Gastroesophageal sphincter (tissue), 4 donors: Measurements from ENCODE around the gene GEMIN5. TPM values are rescaled to one million over a fixed set of nuclear protein-coding genes. Genes with fewer than 3 reads are reported as not detected.
A peak's percentile ranks its signal among the peaks of the same experiment; 100 is the strongest.

Source experiments
- ATAC-seq: fragments of 150-250 bp; one replicate; pipeline ENCODE4 v1.9.1; 2016; ENCODE audit warnings: mild to moderate bottlenecking, moderate library complexity
- H3K27ac ChIP-seq, 4 donors: fragments of 200-600 bp; sonication (generic) in 3 of 4; 1 replicate in 3 of 4; 2 replicates in 1 of 4; pipeline ENCODE4 v1.5.1; 2016 to 2019
- H3K27me3 ChIP-seq: fragments of 200-600 bp; sonication (generic); one replicate; pipeline ENCODE4 v1.5.1; 2019
- H3K36me3 ChIP-seq, 2 donors: fragments of 200-600 bp; sonication (generic); one replicate each; pipeline ENCODE4 v1.5.1; 2019; ENCODE audit warnings: control low read depth in 1 of 2
- H3K4me1 ChIP-seq, 3 donors: fragments of 200-600 bp; sonication (generic); 1 replicate in 2 of 3; 2 replicates in 1 of 3; pipeline ENCODE4 v1.5.1; 2016 to 2019; ENCODE audit warnings: control low read depth in 2 of 3
- H3K4me3 ChIP-seq, 2 donors: fragments of 200-600 bp; sonication (generic); one replicate each; pipeline ENCODE4 v1.5.1; 2019; ENCODE audit warnings: mild to moderate bottlenecking in 1 of 2, moderate library complexity in 1 of 2
- H3K9me3 ChIP-seq, 3 donors: fragments of 200-600 bp; sonication (generic); one replicate each; pipeline ENCODE4 v1.5.1; 2017 to 2019; ENCODE audit warnings: control low read depth in 2 of 3
- CTCF ChIP-seq, 4 experiments: fragments of 200-600 bp in 2 of 4; fragments of 450-650 bp in 2 of 4; sonication (generic) in 1 of 4; IDR thresholded peaks; one replicate each; pipeline ENCODE4 v1.5.1; 2017 to 2019; ENCODE audit warnings: antibody characterized with exemption in 4 of 4, mild to moderate bottlenecking in 2 of 4, moderate library complexity in 2 of 4
- EP300 ChIP-seq: sonication (generic); formaldehyde crosslinking; IDR thresholded peaks from one replicate; pipeline ENCODE4 v1.6.1; 2017; ENCODE audit warnings: antibody characterized with exemption, mild to moderate bottlenecking
- POLR2A ChIP-seq, 2 donors: fragments of 450-650 bp; IDR thresholded peaks; one replicate each; pipeline ENCODE4 v1.6.1; 2017; ENCODE audit warnings: antibody characterized with exemption in 2 of 2, mild to moderate bottlenecking in 2 of 2, moderate library complexity in 1 of 2
- POLR2AphosphoS5 ChIP-seq: sonication (generic); formaldehyde crosslinking; IDR thresholded peaks from one replicate; pipeline ENCODE4 v1.6.1; 2017; ENCODE audit warnings: antibody characterized with exemption
- WGBS, 2 donors: methylation state at CpG; one replicate each; pipeline ENCODE4 v1.1.5; 2018; ENCODE audit warnings: low coverage in 1 of 2; 5-methylcytosine and 5-hydroxymethylcytosine counted together
- total RNA-seq, 4 donors: library from RNA; depleted of rRNA; stranded (reverse); fragments of >200 nt; gene quantifications; one replicate each; pipeline ENCODE4 v1.1.0, GENCODE V29; 2016

Gene GEMIN5
- total RNA-seq, 4 donors from 2014 or later, result 15.8 to 30.0 (median 19.4) TPM

- H3K27ac ChIP-seq, result no peak overlapping the region
- peaks cover 0 to 43% (median 0%) of the 10 kb centered on the region in 3 donors for H3K4me1 ChIP-seq
- H3K4me3 ChIP-seq, result no peak overlapping the region
- WGBS, 2 donors, result 94 to 100% methylated on average over 2 to 4 of the region's 4 CpGs
- no peak for ATAC-seq
- no peaks in the 10 kb centered on the region for H3K9me3 ChIP-seq
- no peak for TF ChIP-seq POLR2AphosphoS5
- no peak for TF ChIP-seq EP300
- no peak for TF ChIP-seq POLR2A (IDR thresholded peaks at IDR 0.05)
- no peak for TF ChIP-seq CTCF (IDR thresholded peaks at IDR 0.05)
- H3K36me3 ChIP-seq, result peaks cover 0 to 13% of the 10 kb centered on the region in 2 donors
- H3K27me3 ChIP-seq, result no peaks in the 10 kb centered on the region
Measured at GRCh38 chr5:154948313-154948712, 10.3 kb upstream of the GEMIN5 start.

DNA sequence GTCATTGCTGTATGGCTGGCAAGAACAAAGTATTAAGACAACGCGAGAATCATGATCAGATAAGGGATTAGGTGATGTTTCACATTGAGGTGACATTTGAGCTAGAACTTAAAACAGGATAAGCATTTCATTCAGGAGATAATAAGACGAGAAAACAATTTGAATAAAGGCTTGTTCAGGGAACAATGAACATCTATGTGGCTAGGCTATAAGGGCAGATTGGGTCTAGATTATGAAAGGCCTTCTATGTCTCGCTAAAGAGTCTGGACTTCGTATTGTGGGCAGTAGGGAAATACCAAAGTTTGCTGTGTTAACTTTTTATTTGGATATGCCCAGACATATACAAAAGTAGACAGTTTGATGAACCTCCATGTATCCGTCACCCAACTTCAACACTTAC is 9.8 kb upstream of the GEMIN5 start:
- H3K27ac ChIP-seq, result no peak overlapping the region
- ATAC-seq, result no peak
- TF ChIP-seq CTCF (IDR thresholded peaks at IDR 0.05), result no peak
- TF ChIP-seq EP300, result no peak
- no peak for TF ChIP-seq POLR2A (IDR thresholded peaks at IDR 0.05)
- no peak overlapping the region for H3K4me3 ChIP-seq
- H3K9me3 ChIP-seq, result no peaks in the 10 kb centered on the region
- H3K36me3 ChIP-seq, result peaks cover 0 to 13% of the 10 kb centered on the region in 2 donors
- WGBS, 2 donors, result 74 to 79% methylated on average over 4 to 6 of the region's 6 CpGs
- peaks cover 0 to 48% (median under 1%) of the 10 kb centered on the region in 3 donors for H3K4me1 ChIP-seq
- H3K27me3 ChIP-seq, result no peaks in the 10 kb centered on the region

DNA sequence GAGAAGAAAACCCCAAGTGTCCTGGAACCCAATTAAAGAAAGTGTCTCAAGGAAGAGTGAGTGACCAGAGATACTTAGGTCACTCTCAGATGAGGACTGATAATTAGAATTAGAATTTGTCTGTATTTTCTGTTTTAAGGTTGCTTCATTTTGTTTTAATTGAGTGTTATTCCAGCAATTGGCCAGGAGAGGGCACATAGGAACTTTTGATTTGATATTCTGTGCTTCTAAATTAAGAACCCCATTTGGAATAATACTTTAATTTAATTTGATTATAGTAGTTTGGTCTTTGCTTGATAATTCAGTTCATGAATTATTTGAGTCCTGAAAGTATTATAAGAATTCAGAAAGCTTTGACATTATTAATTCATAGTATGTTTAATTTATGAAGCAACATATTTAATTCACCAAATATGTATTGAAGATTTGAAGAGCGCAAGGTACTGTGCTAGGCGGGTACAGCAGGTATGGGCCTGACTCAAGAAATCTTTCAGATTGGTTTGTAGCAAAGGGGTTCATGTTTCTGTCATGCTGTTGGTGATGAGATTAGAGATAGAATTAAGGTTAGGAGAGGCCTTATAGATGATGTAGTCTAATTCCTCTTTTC is 7.8 kb upstream of the GEMIN5 start:
- Histone ChIP-seq H3K4me3 (no peak overlapping the region), H3K27ac (no peak overlapping the region)

GRCh38 chr5:154944716-154945115 is 6.7 kb upstream of the GEMIN5 start:
- Histone ChIP-seq H3K4me3 (no peak overlapping the region), H3K9me3 (no peaks in the 10 kb centered on the region), H3K27me3 (no peaks in the 10 kb centered on the region), H3K27ac (no peak overlapping the region), H3K4me1 (peaks cover 0 to 69% (median 9%) of the 10 kb centered on the region in 3 donors), H3K36me3 (peaks cover 0 to 13% of the 10 kb centered on the region in 2 donors)
- no peak for TF ChIP-seq POLR2AphosphoS5
- no peak for TF ChIP-seq CTCF (IDR thresholded peaks at IDR 0.05)
- TF ChIP-seq EP300, result no peak
- no peak for TF ChIP-seq POLR2A (IDR thresholded peaks at IDR 0.05)
- no peak for ATAC-seq

More for the DNA sequence above, 7.8 kb upstream of the GEMIN5 start:
- Histone ChIP-seq H3K36me3 (peaks cover 0 to 13% of the 10 kb centered on the region in 2 donors), H3K27me3 (no peaks in the 10 kb centered on the region), H3K9me3 (no peaks in the 10 kb centered on the region), H3K4me1 (peaks cover 0 to 62% (median 9%) of the 10 kb centered on the region in 3 donors)
- no peak for ATAC-seq
- WGBS, 2 donors, result 88 to 90% methylated on average over 2 of the region's 2 CpGs
- no peak for TF ChIP-seq POLR2A (IDR thresholded peaks at IDR 0.05)
- TF ChIP-seq EP300, result no peak
- no peak for TF ChIP-seq POLR2AphosphoS5
- peak; percentile 36 to 59 (median 50) for TF ChIP-seq CTCF (IDR thresholded peaks at IDR 0.05)

- Histone ChIP-seq H3K9me3 (no peaks in the 10 kb centered on the region), H3K4me1 (peaks cover 0 to 72% (median 9%) of the 10 kb centered on the region in 3 donors), H3K4me3 (no peak overlapping the region), H3K36me3 (peaks cover 0 to 13% of the 10 kb centered on the region in 2 donors), H3K27me3 (no peaks in the 10 kb centered on the region), H3K27ac (no peak overlapping the region)
- 82 to 88% methylated on average over 4 to 5 of the region's 5 CpGs for WGBS, 2 donors
- TF ChIP-seq POLR2AphosphoS5 (no peak), POLR2A (IDR thresholded peaks at IDR 0.05) (no peak), CTCF (IDR thresholded peaks at IDR 0.05) (no peak), EP300 (no peak)
- no peak for ATAC-seq
Measured at GRCh38 chr5:154943527-154943926, 5.5 kb upstream of the GEMIN5 start.
